Heart right ventricle (tissue), 16 donors: ENCODE data around the gene DOCK1. TPM values are rescaled to one million over a fixed set of nuclear protein-coding genes. Genes with fewer than 3 reads are reported as not detected.

Source experiments
- ATAC-seq, 8 donors: fragments of 200-7000 bp; cut with Tn5 transposase; one replicate each; pipeline ENCODE4 v1.9.1; 2020; ENCODE audit warnings: mild to moderate bottlenecking in 8 of 8, moderate library complexity in 8 of 8, moderate number of reproducible peaks in 1 of 8
- DNase-seq, 2 donors: peaks; one replicate each; pipeline ENCODE4 v3.0.0-alpha.2; 2020
- H3K27ac ChIP-seq, 10 donors: fragments of 200-600 bp; sonication (generic) in 2 of 10; one replicate each; pipeline versions ENCODE4 v1.5.0 to v1.8.0; 2020 to 2022; ENCODE audit warnings: mild to moderate bottlenecking in 3 of 10
- H3K27me3 ChIP-seq, 7 donors: fragments of 200-600 bp; one replicate each; pipeline ENCODE4 v1.8.0; 2021 to 2022; ENCODE audit warnings: mild to moderate bottlenecking in 2 of 7
- H3K36me3 ChIP-seq, 9 donors: fragments of 200-600 bp; sonication (generic) in 1 of 9; one replicate each; pipeline versions ENCODE4 v1.5.0 to v1.8.0; 2020 to 2022; ENCODE audit warnings: mild to moderate bottlenecking in 2 of 9
- H3K4me1 ChIP-seq, 9 donors: fragments of 200-600 bp; sonication (generic) in 1 of 9; one replicate each; pipeline versions ENCODE4 v1.5.0 to v1.8.0; 2020 to 2022; ENCODE audit warnings: mild to moderate bottlenecking in 4 of 9
- H3K4me3 ChIP-seq, 10 donors: fragments of 200-600 bp; sonication (generic) in 2 of 10; one replicate each; pipeline versions ENCODE4 v1.5.0 to v1.8.0; 2020 to 2022; ENCODE audit warnings: mild to moderate bottlenecking in 7 of 10, moderate library complexity in 2 of 10
- H3K9me3 ChIP-seq, 11 donors: fragments of 200-600 bp in 10 of 11; sonication (generic) in 2 of 11; one replicate each; pipeline versions ENCODE4 v1.5.0 to v1.8.0; 2013 to 2022; ENCODE audit warnings: mild to moderate bottlenecking in 2 of 11, control low read depth in 1 of 11, moderate library complexity in 1 of 11
- WGBS, 2 donors: extraction: QIAGEN DNeasy Blood & Tissue Kit; methylation state at CpG; one replicate each; pipeline ENCODE4 v1.1.7; 2013; ENCODE audit warnings: inconsistent platforms in 1 of 2; 5-methylcytosine and 5-hydroxymethylcytosine counted together
- intact Hi-C, 10 donors: fragments of 100-400 bp; cut with DNase I; formaldehyde crosslinking; loops; one replicate each; pipeline versions ENCODE4 v1.11.1 to v1.14.2; 2022
- polyA plus RNA-seq, 2 donors: library from polyadenylated mRNA; stranded (reverse); fragments of 200-250 nt; gene quantifications; one replicate each; pipeline ENCODE4 v1.2.3, GENCODE V29; 2013
- total RNA-seq, 10 donors: library from RNA; stranded (reverse); fragmentation: NEBNext Ultra II Directional in 3 of 10; extraction: Animal tissue kit (Norgen Biotek cat#: 25700) in 3 of 10; gene quantifications; one replicate each; pipeline versions ENCODE4 v1.2.1 to v1.2.4, GENCODE V29; 2021 to 2023
- TF ChIP-seq, protein P1 (sequence below), 9 donors: fragments of 200-600 bp; sonication (generic) in 2 of 9; IDR thresholded peaks; one replicate each; pipeline versions ENCODE4 v1.5.0 to v1.8.0; 2021 to 2022; ENCODE audit warnings: antibody characterized with exemption in 9 of 9, mild to moderate bottlenecking in 5 of 9, moderate library complexity in 1 of 9
- donor health status: Arrhythmogenic right ventricular cardiomyopathy.
- donor health status: ischemic (EF 13 %, LVEDD 7.1; RV severe dilation, severe dysfunction).
- donor health status: healthy with polysubstance abuse.
- donor health status: DM: no; HTN: yes; CAD: no.
- donor health status: DM: no; HTN: no; CAD: no.
- donor health status: ischemic (EF 25% LVEDD 6.9; RV normal size, moderate dysfunction).
- donor health status: ischemic (EF 25% LVEDD 5.7; RV mildly dilated, moderate dysfunction).
- donor health status: healthy.
- donor health status: DM: yes; HTN: yes; CAD: no.
- donor health status: Ischemic cardiomyopathy.
- donor health status: ischemic (EF 35%, LVEDD 5.7; RV mildly dilated, moderate dysfunction).
- donor health status: nonischemic (EF 11% LVEDD 7.7; RV severe dilation, severe dysfunction).
- donor health status: DM: yes; HTN: yes; CAD: no.
- donor health status: PGD.
- donor health status: ischemic (EF 29% LVEDD 5.4; RV normal size, mild dysfunction).
- donor health status: nonischemic (EF 23%, LVEDD 6.1; RV moderate dilation, normal function).

DOCK1 gene
- total and polyA plus RNA-seq, 12 donors, result 7.8 to 26.7 (median 19.8) TPM

DNA sequence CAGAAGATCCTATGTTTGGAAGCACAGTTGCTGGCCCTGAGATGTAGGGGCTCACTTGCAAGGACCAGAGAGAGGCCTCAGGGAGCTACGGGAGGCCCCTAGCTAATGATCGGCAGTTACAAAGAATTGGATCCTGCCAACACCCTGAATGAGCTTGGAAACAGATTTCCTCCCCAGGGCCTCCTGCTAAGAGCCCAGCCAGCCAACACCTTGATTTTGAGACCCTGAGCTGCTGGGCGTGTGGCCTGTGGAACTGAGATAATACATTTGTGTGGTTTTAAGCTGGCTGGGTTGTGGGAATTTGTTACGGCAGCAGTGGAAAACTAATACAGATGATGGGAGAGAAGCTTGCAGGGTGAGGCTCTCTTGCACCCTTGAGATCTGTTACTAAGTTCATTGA lies 3.9 kb downstream of the DOCK1 start:
- H3K36me3 ChIP-seq, result peaks cover 0 to 6% (median 0%) of the 10 kb centered on the region in 9 donors
- no peak overlapping the region for H3K4me3 ChIP-seq
- TF ChIP-seq, protein P1, sequence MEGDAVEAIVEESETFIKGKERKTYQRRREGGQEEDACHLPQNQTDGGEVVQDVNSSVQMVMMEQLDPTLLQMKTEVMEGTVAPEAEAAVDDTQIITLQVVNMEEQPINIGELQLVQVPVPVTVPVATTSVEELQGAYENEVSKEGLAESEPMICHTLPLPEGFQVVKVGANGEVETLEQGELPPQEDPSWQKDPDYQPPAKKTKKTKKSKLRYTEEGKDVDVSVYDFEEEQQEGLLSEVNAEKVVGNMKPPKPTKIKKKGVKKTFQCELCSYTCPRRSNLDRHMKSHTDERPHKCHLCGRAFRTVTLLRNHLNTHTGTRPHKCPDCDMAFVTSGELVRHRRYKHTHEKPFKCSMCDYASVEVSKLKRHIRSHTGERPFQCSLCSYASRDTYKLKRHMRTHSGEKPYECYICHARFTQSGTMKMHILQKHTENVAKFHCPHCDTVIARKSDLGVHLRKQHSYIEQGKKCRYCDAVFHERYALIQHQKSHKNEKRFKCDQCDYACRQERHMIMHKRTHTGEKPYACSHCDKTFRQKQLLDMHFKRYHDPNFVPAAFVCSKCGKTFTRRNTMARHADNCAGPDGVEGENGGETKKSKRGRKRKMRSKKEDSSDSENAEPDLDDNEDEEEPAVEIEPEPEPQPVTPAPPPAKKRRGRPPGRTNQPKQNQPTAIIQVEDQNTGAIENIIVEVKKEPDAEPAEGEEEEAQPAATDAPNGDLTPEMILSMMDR (IDR thresholded peaks at IDR 0.05), result no peak
- H3K27ac ChIP-seq, result peak overlapping the region in 9 of 10 donors; percentile 14 to 93 (median 52)
- peaks cover 0 to 19% (median 0%) of the 10 kb centered on the region in 7 donors for H3K27me3 ChIP-seq
- DNase-seq, result no peak
- H3K9me3 ChIP-seq, result no peaks in the 10 kb centered on the region
- WGBS, 2 donors, result 61 to 67% methylated on average over 4 of the region's 4 CpGs
- peak in 5 of 8 donors; percentile 5 to 50 (median 28) for ATAC-seq
- intact Hi-C loops, result loop anchor here in 2 of 10 donors (5.0 to 10.0 kb wide), 3 partner anchors 53 to 106 kb away; no protein-coding TSS in a partner anchor
- H3K4me1 ChIP-seq, result peaks cover 9 to 63% (median 27%) of the 10 kb centered on the region in 9 donors

- DNase-seq, result no peak
- TF ChIP-seq, protein P1 (IDR thresholded peaks at IDR 0.05), result no peak
- no peak overlapping the region for H3K27ac ChIP-seq
- intact Hi-C loops, result no loop called here
- no peaks in the 10 kb centered on the region for H3K9me3 ChIP-seq
- H3K36me3 ChIP-seq, result peaks cover 0 to 6% (median 0%) of the 10 kb centered on the region in 9 donors
- ATAC-seq, result no peak
- no peak overlapping the region for H3K4me3 ChIP-seq
- H3K27me3 ChIP-seq, result peaks cover 0 to 10% (median 0%) of the 10 kb centered on the region in 7 donors
- H3K4me1 ChIP-seq, result peaks cover 3 to 55% (median 21%) of the 10 kb centered on the region in 9 donors
- WGBS, 2 donors, result 94 to 95% methylated on average over 7 of the region's 7 CpGs
Observed at GRCh38 chr10:126910196-126910595, 5.0 kb downstream of the DOCK1 start.

DNA sequence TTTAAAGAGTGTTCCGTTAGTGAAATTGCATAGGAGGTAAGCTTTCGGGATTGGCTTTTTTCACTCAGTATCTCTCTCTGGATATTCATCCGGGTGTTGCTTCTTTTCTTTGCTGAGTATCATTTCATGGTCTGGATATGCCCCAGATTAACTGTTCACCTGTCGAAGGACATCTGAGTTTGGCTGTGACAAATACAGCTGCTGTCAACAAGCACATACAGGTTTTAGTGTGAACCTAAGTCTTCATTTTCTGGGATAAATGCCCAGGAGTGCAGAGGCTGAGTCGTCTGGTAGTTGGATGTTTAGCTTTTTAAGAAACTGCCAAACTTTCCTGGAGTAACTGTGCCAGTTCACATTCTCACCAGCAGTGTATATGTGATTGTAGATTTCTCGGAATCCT lies 5.6 kb downstream of the DOCK1 start:
- peaks cover 0 to 6% (median 0%) of the 10 kb centered on the region in 9 donors for H3K36me3 ChIP-seq
- TF ChIP-seq, protein P1 (IDR thresholded peaks at IDR 0.05), result no peak
- ATAC-seq (no peak), DNase-seq (no peak)
- peaks cover 3 to 55% (median 21%) of the 10 kb centered on the region in 9 donors for H3K4me1 ChIP-seq
- WGBS, 2 donors, result 89 to 90% methylated on average over 6 of the region's 6 CpGs
- intact Hi-C loops, result no loop called here
- H3K27ac ChIP-seq, result no peak overlapping the region
- H3K4me3 ChIP-seq, result no peak overlapping the region
- H3K27me3 ChIP-seq, result peaks cover 0 to 8% (median 0%) of the 10 kb centered on the region in 7 donors
- H3K9me3 ChIP-seq, result no peaks in the 10 kb centered on the region

GRCh38 chr10:126911301-126911700 lies 6.1 kb downstream of the DOCK1 start:
- Histone ChIP-seq H3K36me3 (peaks cover 0 to 6% (median 0%) of the 10 kb centered on the region in 9 donors), H3K9me3 (no peaks in the 10 kb centered on the region), H3K4me3 (no peak overlapping the region), H3K27ac (no peak overlapping the region), H3K27me3 (peaks cover 0 to 3% (median 0%) of the 10 kb centered on the region in 7 donors), H3K4me1 (peaks cover 3 to 51% (median 21%) of the 10 kb centered on the region in 9 donors)
- intact Hi-C loops, result no loop called here
- ATAC-seq, result no peak
- 97 to 98% methylated on average over 11 of the region's 11 CpGs for WGBS, 2 donors
- DNase-seq, result no peak
- TF ChIP-seq, protein P1 (IDR thresholded peaks at IDR 0.05), result no peak
